MM.1S (cell line): ENCODE results near the gene AZU1.

Experiments
- CTCF ChIP-seq: fragments of 300-600 bp; sonication (generic); IDR thresholded peaks from 2 replicates; pipeline ENCODE4 v1.5.1; 2016; ENCODE audit warnings: antibody characterized with exemption, low read length, mixed read lengths
- EZH2 ChIP-seq: fragments of 300-600 bp; sonication (generic); optimal IDR thresholded peaks from 2 replicates; pipeline ENCODE3; 2017; ENCODE audit warnings: low read depth, mild to moderate bottlenecking, antibody characterized with exemption, low read length, mixed read lengths
- EZH2phosphoT487 ChIP-seq: fragments of 300-600 bp; sonication (generic); IDR thresholded peaks from 2 replicates; pipeline ENCODE4 v1.6.1; 2018; ENCODE audit warnings: antibody characterized with exemption, low read length

- TF ChIP-seq CTCF = no peak
- no peak for TF ChIP-seq EZH2
- no peak for TF ChIP-seq EZH2phosphoT487
Observed at GRCh38 chr19:843836-844545, 16.4 kb downstream of the AZU1 start.
